Gastroesophageal sphincter (tissue), 3 donors: ENCODE results near the gene PCLO.

Source experiments
- CTCF ChIP-seq, 4 experiments: fragments of 200-600 bp in 2 of 4; fragments of 450-650 bp in 2 of 4; sonication (generic) in 1 of 4; IDR thresholded peaks; one replicate each; pipeline ENCODE4 v1.5.1; 2017 to 2019; ENCODE audit warnings: antibody characterized with exemption in 4 of 4, mild to moderate bottlenecking in 2 of 4, moderate library complexity in 2 of 4
- EP300 ChIP-seq: sonication (generic); formaldehyde crosslinking; IDR thresholded peaks from one replicate; pipeline ENCODE4 v1.6.1; 2017; ENCODE audit warnings: antibody characterized with exemption, mild to moderate bottlenecking
- POLR2A ChIP-seq, 2 donors: fragments of 450-650 bp; IDR thresholded peaks; one replicate each; pipeline ENCODE4 v1.6.1; 2017; ENCODE audit warnings: antibody characterized with exemption in 2 of 2, mild to moderate bottlenecking in 2 of 2, moderate library complexity in 1 of 2

GRCh38 chr7:83101530-83101929 is 61.2 kb downstream of the PCLO start:
- TF ChIP-seq CTCF (IDR thresholded peaks at IDR 0.05) (no peak), POLR2A (IDR thresholded peaks at IDR 0.05) (no peak), EP300 (no peak)
